ENCODE results near the gene HIF1A.
"Not testable (repeated sequence)": the region's sequence is repeated elsewhere in the genome, so short reads cannot be mapped to it uniquely, and the experiment has no call there.

HIF1A gene

GRCh38 chr14:61742371-61742770, 47.1 kb downstream of the HIF1A start:
- no peak for TF ChIP-seq Cebpa-rat (IDR thresholded peaks at IDR 0.05)
- H4K20me1 ChIP-seq: peaks cover 12 to 100% (median 96%) of the 10 kb centered on the region in 11 experiments; a peak in 20 of 22 replicates
- H3K36me3 ChIP-seq: peaks cover 98 to 100% (median 100%) of the 10 kb centered on the region in 11 experiments
- peak overlapping the region in 1 of 11 experiments; percentile 44; a peak in 1 of 22 replicates for H3K27ac ChIP-seq
- no peak overlapping the region for H3K4me3 ChIP-seq
- no peaks in the 10 kb centered on the region for H3K9me3 ChIP-seq (replicated peaks in 1 of 11)
- no peaks in the 10 kb centered on the region for H3K27me3 ChIP-seq
- H3K4me1 ChIP-seq: peaks cover 0 to 67% (median 14%) of the 10 kb centered on the region in 10 experiments; a peak in 14 of 20 replicates
- peak overlapping the region in 1 of 11 experiments; percentile 10; a peak in 1 of 22 replicates for H3K4me2 ChIP-seq
- no peak overlapping the region for H3K9ac ChIP-seq

GRCh38 chr14:61744238-61744637, 48.9 kb downstream of the HIF1A start:
- H3K4me3 ChIP-seq: no peak overlapping the region
- no peak overlapping the region for H3K27ac ChIP-seq
- 0 out of 22 replicates have a peak overlapping the region, but pooled peaks of 1 of the 11 experiments have one; percentile 5 for H3K4me2 ChIP-seq
- no peaks in the 10 kb centered on the region for H3K9me3 ChIP-seq (replicated peaks in 1 of 11)
- peaks cover 12 to 100% (median 85%) of the 10 kb centered on the region in 11 experiments; a peak in 20 of 22 replicates for H4K20me1 ChIP-seq
- H3K9ac ChIP-seq: no peak overlapping the region
- H3K36me3 ChIP-seq: peaks cover 90 to 100% (median 99%) of the 10 kb centered on the region in 11 experiments
- TF ChIP-seq Cebpa-rat (IDR thresholded peaks at IDR 0.05): no peak
- H3K27me3 ChIP-seq: no peaks in the 10 kb centered on the region
- peaks cover 3 to 69% (median 27%) of the 10 kb centered on the region in 10 experiments; a peak in 17 of 20 replicates for H3K4me1 ChIP-seq

GRCh38 chr14:61746346-61746745, 51.0 kb downstream of the HIF1A start:
- Histone ChIP-seq H3K4me3 (peak overlapping the region in 1 of 10 experiments; percentile 64; a peak in 1 of 20 replicates), H3K36me3 (peaks cover 68 to 87% (median 80%) of the 10 kb centered on the region in 11 experiments), H3K9ac (peak overlapping the region in 2 of 11 experiments; percentile 22 to 25; a peak in 1 of 22 replicates), H3K4me2 (peak overlapping the region in 3 of 11 experiments; percentile 29 to 90 (median 87); a peak in 6 of 22 replicates), H3K27ac (peak overlapping the region in 2 of 11 experiments; percentile 15 to 17; a peak in 1 of 22 replicates), H4K20me1 (peaks cover 19 to 95% (median 73%) of the 10 kb centered on the region in 11 experiments; a peak in 20 of 22 replicates), H3K4me1 (peaks cover 24 to 87% (median 47%) of the 10 kb centered on the region in 10 experiments)
- H3K27me3 ChIP-seq; H3K9me3 ChIP-seq (replicated peaks in 1 of 11): not testable (repeated sequence)

DNA sequence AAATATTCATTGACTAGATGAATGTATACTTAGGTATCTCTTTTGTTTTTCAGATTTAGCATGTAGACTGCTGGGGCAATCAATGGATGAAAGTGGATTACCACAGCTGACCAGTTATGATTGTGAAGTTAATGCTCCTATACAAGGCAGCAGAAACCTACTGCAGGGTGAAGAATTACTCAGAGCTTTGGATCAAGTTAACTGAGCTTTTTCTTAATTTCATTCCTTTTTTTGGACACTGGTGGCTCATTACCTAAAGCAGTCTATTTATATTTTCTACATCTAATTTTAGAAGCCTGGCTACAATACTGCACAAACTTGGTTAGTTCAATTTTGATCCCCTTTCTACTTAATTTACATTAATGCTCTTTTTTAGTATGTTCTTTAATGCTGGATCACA, 51.6 kb downstream of the HIF1A start:
- Histone ChIP-seq H3K36me3 (peaks cover 63 to 82% (median 75%) of the 10 kb centered on the region in 11 experiments), H3K4me2 (peak overlapping the region in 3 of 11 experiments; percentile 29 to 90 (median 87); a peak in 6 of 22 replicates)

GRCh38 chr14:61747342-61747741, 52.0 kb downstream of the HIF1A start:
- H3K27ac ChIP-seq: no peak overlapping the region
- peak overlapping the region in 2 of 11 experiments; percentile 87 to 90; a peak in 8 of 22 replicates for H3K4me2 ChIP-seq
- peak overlapping the region in 2 of 10 experiments; percentile 51 to 64; a peak in 1 of 20 replicates for H3K4me3 ChIP-seq
- no peak for TF ChIP-seq Cebpa-rat (IDR thresholded peaks at IDR 0.05)
- H3K27me3 ChIP-seq: no peaks in the 10 kb centered on the region
- H3K36me3 ChIP-seq: peaks cover 59 to 77% (median 70%) of the 10 kb centered on the region in 11 experiments
- no peak overlapping the region for H3K9ac ChIP-seq
- peaks cover 19 to 94% (median 63%) of the 10 kb centered on the region in 11 experiments; a peak in 20 of 22 replicates for H4K20me1 ChIP-seq
- H3K9me3 ChIP-seq (replicated peaks in 1 of 11): no peaks in the 10 kb centered on the region
- peaks cover 34 to 87% (median 57%) of the 10 kb centered on the region in 10 experiments for H3K4me1 ChIP-seq

More for the DNA sequence above, 51.6 kb downstream of the HIF1A start:
- Histone ChIP-seq H3K9ac (peak overlapping the region in 1 of 11 experiments; percentile 25; a peak in 1 of 22 replicates), H3K4me1 (peaks cover 29 to 87% (median 53%) of the 10 kb centered on the region in 10 experiments), H3K27ac (peak overlapping the region in 1 of 11 experiments; percentile 17; a peak in 1 of 22 replicates), H4K20me1 (peaks cover 19 to 94% (median 68%) of the 10 kb centered on the region in 11 experiments; a peak in 20 of 22 replicates), H3K27me3 (no peaks in the 10 kb centered on the region), H3K9me3 (replicated peaks in 1 of 11) (no peaks in the 10 kb centered on the region), H3K4me3 (peak overlapping the region in 1 of 10 experiments; percentile 64; a peak in 1 of 20 replicates)
- TF ChIP-seq Cebpa-rat (IDR thresholded peaks at IDR 0.05): no peak

DNA sequence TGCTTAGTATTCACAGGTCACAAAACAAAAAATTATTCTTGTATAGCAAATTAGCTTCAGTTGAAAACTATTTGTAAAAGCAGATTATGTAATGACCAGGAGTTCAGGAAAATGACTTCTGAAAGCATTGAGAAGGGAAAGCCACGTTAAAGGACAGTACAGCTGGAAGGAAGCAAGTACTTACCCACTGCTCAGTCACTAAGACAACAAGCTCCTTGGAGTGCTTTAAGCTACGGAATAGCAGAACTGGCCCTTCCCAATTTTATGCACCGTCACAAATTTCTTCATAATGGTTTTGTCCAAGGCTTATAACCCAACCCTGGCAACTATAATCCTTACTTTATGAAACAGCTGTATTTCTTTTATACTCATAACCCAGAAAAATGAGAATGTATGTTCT, 54.0 kb downstream of the HIF1A start:
- Histone ChIP-seq H3K27me3 (no peaks in the 10 kb centered on the region), H3K4me2 (peak overlapping the region; percentile 41 to 95 (median 87); a peak in 15 of 22 replicates), H3K4me3 (peak overlapping the region in 3 of 10 experiments; percentile 51 to 64 (median 62); a peak in 6 of 20 replicates), H3K36me3 (peaks cover 39 to 63% (median 51%) of the 10 kb centered on the region in 11 experiments), H3K9me3 (replicated peaks in 1 of 11) (no peaks in the 10 kb centered on the region), H3K27ac (peak overlapping the region in 3 of 11 experiments; percentile 24 to 86 (median 82); a peak in 5 of 22 replicates), H4K20me1 (peaks cover 10 to 86% (median 45%) of the 10 kb centered on the region in 11 experiments; a peak in 18 of 22 replicates), H3K4me1 (peaks cover 44 to 95% (median 65%) of the 10 kb centered on the region in 10 experiments), H3K9ac (peak overlapping the region in 4 of 11 experiments; percentile 3 to 81 (median 79); a peak in 6 of 22 replicates)
- no peak for TF ChIP-seq Cebpa-rat (IDR thresholded peaks at IDR 0.05)

DNA sequence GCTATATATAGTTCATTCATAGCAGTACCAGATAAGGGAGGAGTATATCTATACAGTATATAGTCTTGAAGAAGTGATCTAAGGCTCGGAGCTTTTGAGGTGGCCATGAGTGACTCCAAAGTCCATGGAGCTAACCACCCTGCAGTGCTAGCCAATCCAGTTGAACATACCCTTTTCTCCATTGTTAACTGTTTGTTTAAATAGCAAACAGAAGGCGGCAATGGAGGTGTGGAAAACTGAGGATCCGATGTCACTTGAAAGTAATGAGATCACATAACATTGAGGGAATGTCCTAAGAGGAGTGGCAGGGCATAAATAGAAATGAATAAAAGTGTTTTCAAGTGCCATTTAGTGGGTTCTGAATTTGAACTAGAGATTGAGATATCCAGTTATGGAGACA, 54.6 kb downstream of the HIF1A start:
- Histone ChIP-seq H3K9me3 (replicated peaks in 1 of 11) (no peaks in the 10 kb centered on the region), H3K27me3 (no peaks in the 10 kb centered on the region), H3K9ac (peak overlapping the region in 4 of 11 experiments; percentile 79 to 84 (median 80); a peak in 9 of 22 replicates), H3K27ac (peak overlapping the region in 3 of 11 experiments; percentile 67 to 86 (median 82); a peak in 5 of 22 replicates), H3K4me2 (peak overlapping the region; percentile 4 to 95 (median 87); a peak in 19 of 22 replicates), H3K4me3 (peak overlapping the region in 5 of 10 experiments; percentile 51 to 67 (median 63); a peak in 8 of 20 replicates), H3K4me1 (peaks cover 44 to 96% (median 65%) of the 10 kb centered on the region in 10 experiments), H4K20me1 (peaks cover 9 to 80% (median 39%) of the 10 kb centered on the region in 11 experiments; a peak in 18 of 22 replicates), H3K36me3 (peaks cover 33 to 57% (median 45%) of the 10 kb centered on the region in 11 experiments)
- no peak for TF ChIP-seq Cebpa-rat (IDR thresholded peaks at IDR 0.05)

DNA sequence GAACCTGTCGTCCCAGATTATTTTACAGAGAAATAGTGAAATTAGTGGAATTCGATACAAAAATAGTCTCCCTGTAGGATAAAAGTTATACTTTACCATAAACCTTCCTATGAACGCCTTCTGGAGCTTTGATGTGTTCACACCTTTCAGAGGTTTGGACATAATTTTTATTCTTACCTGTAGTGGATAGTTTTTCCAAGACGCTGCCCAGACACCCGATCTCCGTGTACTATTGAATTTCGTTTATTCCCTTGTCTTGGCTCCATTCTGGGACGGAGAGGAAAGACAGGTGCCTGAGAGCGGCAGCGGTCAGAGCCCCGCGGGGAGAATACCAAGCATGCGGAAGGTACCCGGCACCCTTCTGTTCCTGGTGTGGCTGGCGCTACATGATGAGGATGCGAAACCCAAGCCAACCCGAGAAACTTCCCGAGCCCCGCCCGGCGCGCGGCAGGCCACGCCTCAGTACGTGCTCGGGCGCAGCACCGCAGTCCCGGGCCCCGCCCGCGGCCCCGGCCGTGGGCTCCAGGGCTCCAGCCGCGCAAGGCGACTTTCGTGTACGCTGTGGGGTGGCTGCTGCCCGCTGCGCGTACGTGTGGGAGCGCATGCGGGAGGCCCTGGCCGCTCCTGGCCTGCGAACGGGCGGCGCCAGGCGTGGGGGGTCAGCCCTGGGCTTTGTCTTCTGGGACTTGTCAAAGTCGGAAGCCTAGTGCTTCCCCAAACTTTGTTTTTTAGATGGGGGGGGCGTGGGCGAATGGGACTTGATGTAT, 55.6 kb downstream of the HIF1A start:
- peak overlapping the region; percentile 73 to 95 (median 90) for H3K4me2 ChIP-seq
- TF ChIP-seq Cebpa-rat (IDR thresholded peaks at IDR 0.05): no peak
- peaks cover 9 to 70% (median 35%) of the 10 kb centered on the region in 11 experiments; a peak in 18 of 22 replicates for H4K20me1 ChIP-seq
- H3K9ac ChIP-seq: peak overlapping the region; percentile 63 to 84 (median 81)
- H3K4me1 ChIP-seq: peaks cover 43 to 90% (median 65%) of the 10 kb centered on the region in 10 experiments
- H3K27ac ChIP-seq: peak overlapping the region; percentile 67 to 86 (median 82); a peak in 21 of 22 replicates
- no peaks in the 10 kb centered on the region for H3K27me3 ChIP-seq
- H3K4me3 ChIP-seq: peak overlapping the region; percentile 51 to 69 (median 62)
- H3K36me3 ChIP-seq: peaks cover 23 to 46% (median 35%) of the 10 kb centered on the region in 11 experiments
- H3K9me3 ChIP-seq (replicated peaks in 1 of 11): no peaks in the 10 kb centered on the region
